Peyer's patch (tissue), 4 donors: ENCODE measurements around the gene CENPO.

Source experiments
- POLR2A ChIP-seq, 2 donors: fragments of 450-650 bp; IDR thresholded peaks; one replicate each; pipeline ENCODE4 v1.5.1; 2017; ENCODE audit warnings: antibody characterized with exemption in 2 of 2, mild to moderate bottlenecking in 2 of 2, moderate library complexity in 2 of 2
- TF ChIP-seq, protein P1 (sequence below), 6 experiments: fragments of 450-650 bp in 4 of 6; fragments of 200-600 bp in 2 of 6; sonication (generic) in 1 of 6; IDR thresholded peaks; one replicate each; pipeline ENCODE4 v1.5.1; 2017 to 2019; ENCODE audit warnings: antibody characterized with exemption in 6 of 6, mild to moderate bottlenecking in 3 of 6, moderate library complexity in 1 of 6

- TF ChIP-seq, protein P1, sequence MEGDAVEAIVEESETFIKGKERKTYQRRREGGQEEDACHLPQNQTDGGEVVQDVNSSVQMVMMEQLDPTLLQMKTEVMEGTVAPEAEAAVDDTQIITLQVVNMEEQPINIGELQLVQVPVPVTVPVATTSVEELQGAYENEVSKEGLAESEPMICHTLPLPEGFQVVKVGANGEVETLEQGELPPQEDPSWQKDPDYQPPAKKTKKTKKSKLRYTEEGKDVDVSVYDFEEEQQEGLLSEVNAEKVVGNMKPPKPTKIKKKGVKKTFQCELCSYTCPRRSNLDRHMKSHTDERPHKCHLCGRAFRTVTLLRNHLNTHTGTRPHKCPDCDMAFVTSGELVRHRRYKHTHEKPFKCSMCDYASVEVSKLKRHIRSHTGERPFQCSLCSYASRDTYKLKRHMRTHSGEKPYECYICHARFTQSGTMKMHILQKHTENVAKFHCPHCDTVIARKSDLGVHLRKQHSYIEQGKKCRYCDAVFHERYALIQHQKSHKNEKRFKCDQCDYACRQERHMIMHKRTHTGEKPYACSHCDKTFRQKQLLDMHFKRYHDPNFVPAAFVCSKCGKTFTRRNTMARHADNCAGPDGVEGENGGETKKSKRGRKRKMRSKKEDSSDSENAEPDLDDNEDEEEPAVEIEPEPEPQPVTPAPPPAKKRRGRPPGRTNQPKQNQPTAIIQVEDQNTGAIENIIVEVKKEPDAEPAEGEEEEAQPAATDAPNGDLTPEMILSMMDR (IDR thresholded peaks at IDR 0.05), result no peak
- TF ChIP-seq POLR2A (IDR thresholded peaks at IDR 0.05), result no peak
Observed at GRCh38 chr2:24830351-24830750, 37.1 kb downstream of the CENPO start.
